Choroid plexus epithelial cell (primary cell): ENCODE measurements around the gene TMEM185B.
"Not testable (repeated sequence)": the region's sequence is repeated elsewhere in the genome, so short reads cannot be mapped to it uniquely, and the experiment has no call there.

Source experiments
- DNase-seq: peaks from one replicate; pipeline ENCODE4 v3.0.0-alpha.2; 2010; ENCODE audit warnings: low read depth
- H3K4me3 ChIP-seq: 2 replicates; pipeline ENCODE4 v1.5.1; 2011; ENCODE audit warnings: low read depth, mild to moderate bottlenecking, control low read depth, low read length, moderate library complexity
- TF ChIP-seq, protein P1 (sequence below): conservative IDR thresholded peaks from 2 replicates; pipeline ENCODE4 v1.5.1; 2011; ENCODE audit warnings: low read depth, mild to moderate bottlenecking, control low read depth, inconsistent platforms, low read length, moderate library complexity

TMEM185B gene

DNA sequence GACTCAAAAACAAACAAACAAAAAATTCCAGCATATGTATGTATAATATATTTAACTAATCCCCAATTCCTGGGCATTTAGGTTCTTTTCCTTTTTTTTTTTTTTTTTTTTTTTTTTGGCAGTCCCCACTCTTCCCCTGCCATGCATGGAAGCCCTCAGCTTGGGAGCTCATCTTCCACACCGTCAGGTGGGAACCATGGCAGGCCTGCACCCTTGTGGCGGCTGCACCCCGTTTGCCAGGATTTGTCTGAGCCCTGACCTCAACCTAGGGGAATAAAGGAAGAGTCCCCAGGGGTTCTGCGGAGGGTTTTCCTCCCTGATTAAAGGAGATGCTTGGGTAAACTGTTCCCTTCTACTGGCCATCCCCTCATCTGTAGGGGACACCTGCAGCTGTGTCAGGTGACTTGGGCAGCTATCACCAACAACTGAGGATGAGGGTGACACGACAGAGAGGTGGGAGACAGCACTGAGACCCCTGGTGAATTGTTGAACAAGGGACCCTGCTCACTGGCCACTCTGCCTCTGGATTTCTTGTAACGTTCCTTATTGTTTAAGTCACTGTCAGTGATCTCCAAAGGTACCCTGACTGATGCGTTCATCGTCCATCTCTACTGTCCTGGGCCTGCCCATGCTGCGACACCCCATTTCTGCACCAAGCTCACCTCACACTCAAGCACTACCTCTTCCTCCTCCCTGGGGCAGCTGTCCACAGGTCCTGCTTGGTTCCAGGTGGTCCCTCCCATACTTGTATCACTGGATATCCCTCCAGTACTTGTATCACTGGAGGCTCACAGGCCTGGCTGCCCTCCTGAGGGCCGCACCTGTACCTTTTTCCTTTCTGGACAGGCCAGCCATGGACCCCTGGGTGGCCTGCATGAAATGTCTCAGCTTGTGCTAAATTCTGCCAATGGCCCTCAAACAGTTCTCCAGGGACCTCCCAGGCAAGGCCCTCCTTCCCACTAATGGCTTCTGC is 14.5 kb downstream of the TMEM185B start:
- H3K4me3 ChIP-seq = no peak overlapping the region
- DNase-seq = no peak
- TF ChIP-seq, protein P1, sequence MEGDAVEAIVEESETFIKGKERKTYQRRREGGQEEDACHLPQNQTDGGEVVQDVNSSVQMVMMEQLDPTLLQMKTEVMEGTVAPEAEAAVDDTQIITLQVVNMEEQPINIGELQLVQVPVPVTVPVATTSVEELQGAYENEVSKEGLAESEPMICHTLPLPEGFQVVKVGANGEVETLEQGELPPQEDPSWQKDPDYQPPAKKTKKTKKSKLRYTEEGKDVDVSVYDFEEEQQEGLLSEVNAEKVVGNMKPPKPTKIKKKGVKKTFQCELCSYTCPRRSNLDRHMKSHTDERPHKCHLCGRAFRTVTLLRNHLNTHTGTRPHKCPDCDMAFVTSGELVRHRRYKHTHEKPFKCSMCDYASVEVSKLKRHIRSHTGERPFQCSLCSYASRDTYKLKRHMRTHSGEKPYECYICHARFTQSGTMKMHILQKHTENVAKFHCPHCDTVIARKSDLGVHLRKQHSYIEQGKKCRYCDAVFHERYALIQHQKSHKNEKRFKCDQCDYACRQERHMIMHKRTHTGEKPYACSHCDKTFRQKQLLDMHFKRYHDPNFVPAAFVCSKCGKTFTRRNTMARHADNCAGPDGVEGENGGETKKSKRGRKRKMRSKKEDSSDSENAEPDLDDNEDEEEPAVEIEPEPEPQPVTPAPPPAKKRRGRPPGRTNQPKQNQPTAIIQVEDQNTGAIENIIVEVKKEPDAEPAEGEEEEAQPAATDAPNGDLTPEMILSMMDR = no peak

DNA sequence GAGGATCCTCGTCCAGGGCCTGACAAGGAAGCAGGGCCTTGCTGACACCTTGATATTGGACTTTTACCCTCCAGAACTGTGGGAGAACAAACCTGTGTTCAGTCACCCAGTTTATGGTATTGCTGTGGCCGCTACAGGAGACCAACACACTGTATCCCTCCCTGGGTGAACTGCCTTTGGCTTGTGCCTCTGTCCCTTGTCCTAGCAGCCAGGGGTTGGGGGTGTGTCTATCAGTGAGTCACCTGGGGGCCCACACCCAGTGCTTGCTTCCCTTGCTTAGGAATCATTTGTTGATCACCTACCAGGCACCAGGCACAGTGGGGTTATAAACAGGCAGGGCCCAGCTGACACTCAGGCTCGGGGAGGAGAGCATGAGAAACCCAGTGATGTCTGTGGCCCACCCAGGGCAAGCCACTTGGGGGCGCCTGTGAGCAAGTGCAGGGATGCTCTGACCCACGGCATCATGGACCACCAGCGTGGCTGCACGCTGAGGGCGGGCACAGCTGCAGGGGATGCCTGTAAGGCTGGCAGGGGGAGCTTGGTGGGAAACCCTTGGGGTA is 17.1 kb downstream of the TMEM185B start:
- no peak overlapping the region for H3K4me3 ChIP-seq
- TF ChIP-seq, protein P1 = peak; percentile 49
- DNase-seq = no peak

DNA sequence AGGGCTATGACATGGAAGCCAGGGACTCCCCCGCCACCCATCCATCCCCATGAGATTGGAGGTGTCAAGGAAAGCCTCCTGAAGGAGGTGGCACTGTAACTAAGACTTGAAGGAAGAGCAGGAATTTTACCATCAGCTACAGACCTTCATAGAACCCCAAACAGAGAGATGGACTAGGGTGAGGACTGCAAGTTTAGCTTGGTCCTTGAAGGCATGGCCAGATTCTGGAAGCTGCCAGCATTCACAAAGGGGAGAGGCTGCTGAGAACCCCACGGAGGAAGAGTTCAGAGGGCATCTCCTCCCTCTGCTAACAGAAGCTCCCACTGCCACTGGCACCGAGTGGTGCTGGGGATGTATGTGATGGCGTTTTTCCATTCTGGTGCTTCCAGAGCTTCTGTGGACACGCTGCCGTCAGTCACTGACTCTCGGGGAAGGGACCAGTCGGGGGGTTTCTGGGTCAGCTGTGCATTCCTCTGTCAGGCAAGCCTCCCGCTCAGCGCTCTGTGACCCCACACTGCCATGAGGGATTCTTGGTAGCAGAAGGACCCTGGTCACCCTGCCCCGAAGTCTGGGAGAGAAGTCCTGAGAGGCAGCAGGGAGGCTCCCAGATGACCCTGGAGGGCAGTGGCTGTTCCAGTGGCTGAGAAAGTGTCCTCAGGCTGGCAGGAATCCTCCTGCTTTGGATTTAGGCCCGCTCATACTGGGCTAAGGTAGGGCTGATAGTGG is 18.1 kb downstream of the TMEM185B start:
- no peak overlapping the region for H3K4me3 ChIP-seq
- DNase-seq = no peak
- TF ChIP-seq, protein P1 = no peak

DNA sequence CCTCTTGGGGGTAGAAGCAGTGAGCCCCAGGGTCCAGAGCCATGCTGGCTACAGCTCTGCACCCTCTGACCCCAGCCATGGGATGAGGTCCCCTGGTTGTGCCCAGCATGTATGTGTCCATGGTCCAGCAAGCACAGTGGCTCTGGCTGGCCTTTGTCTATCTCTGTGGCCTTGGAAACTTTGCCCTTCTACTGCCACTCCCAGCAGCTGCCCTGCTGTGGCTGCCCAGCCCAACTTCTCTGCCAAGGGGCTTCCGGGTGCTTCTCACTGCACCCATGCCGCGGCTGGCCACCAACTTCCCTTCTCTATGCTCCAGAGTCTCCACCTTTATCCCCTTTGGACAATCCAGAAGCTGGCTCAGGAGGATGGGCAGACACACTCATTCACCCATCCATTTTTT is 18.8 kb downstream of the TMEM185B start:
- DNase-seq = no peak
- H3K4me3 ChIP-seq = no peak overlapping the region
- TF ChIP-seq, protein P1 = no peak

DNA sequence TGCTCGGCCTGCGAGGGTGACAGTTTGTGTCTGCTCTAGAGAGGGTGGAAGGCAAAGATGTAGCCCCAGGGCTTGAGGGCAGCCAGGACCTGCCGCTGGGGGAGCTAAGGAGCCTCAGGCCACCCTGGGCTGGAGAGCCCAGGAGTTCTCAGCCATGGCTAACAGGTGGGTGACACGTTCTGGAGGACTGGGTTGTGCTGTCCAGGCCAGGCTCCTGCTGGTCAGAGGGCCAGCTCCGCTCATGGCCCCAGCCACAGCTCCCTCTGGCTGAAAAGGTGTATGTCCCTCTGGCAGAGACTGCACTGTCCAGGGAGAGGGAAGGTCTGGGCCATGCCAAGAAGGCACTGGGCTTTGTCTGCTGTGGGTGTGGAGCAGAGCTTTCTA is 19.2 kb downstream of the TMEM185B start:
- TF ChIP-seq, protein P1 = peak; percentile 37
- DNase-seq = no peak
- H3K4me3 ChIP-seq = no peak overlapping the region

DNA sequence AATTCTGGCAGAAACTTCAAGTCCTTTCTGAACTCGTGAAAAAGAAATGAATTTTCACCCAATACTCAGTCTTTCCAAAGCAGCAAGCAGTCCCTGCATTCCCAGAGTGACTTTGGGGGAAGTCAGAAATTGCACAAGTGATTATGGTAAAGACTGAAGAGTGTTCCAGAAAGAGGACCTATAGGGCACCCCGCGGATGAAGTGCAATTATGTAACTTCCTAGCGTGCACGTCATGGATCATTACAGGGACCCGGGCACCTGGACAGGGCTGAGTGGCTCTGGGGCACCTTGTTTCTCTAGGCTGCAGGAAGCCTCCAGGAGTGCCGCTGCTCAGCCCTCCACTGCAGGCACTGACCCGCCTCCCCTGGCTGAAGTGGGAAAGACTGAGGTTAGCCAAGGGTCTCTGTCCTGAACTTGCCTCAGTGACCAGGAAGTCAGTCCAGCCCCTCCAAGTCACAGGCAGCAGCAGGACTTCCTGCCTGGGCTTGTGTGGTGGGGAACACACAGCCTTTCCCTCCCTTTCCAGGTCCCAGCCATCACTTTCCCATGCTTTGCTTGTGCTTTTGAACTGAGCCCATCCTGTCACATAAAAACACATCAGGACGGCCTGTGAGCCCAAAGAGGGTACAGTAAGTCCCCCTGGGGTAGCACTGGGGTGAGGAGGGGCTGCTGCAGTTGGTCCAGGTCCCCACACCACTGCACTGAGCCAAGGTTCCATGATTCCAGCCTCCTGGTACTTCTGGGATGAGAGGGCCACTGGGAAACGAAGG is 19.8 kb downstream of the TMEM185B start:
- DNase-seq = peak; percentile 51
- TF ChIP-seq, protein P1 = no peak
- no peak overlapping the region for H3K4me3 ChIP-seq

DNA sequence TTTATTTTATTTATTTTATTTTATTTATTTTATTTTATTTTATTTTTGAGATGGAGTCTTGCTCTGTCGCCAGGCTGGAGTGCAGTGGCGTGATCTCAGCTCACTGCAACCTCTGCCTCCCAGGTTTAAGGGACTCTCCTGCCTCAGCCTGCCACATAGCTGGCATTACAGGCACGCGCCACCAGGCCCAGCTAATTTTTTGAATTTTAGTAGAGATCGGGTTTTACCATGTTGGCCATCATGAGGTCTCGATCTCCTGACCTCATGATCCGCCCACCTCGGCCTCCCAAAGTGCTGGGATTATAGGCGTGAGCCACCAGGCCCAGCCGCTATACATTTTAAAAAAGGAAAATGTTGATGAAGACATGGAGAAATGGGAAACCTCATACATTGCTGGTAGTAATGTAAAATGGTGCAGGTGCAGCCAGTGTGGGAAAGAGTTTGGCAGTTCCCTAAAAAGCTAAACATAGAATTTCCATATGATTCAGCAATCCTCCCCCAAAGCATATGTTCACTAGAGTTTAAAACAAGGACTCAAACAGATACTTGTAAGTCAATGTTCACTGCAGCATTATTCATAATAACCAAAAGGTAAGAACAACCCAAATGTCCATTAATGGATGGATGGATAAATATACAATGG is 23.3 kb downstream of the TMEM185B start:
- not testable (repeated sequence) for DNase-seq, H3K4me3 ChIP-seq
